ENCODE data around the gene FZR1.
"Not testable (repeated sequence)": the region's sequence is repeated elsewhere in the genome, so short reads cannot be mapped to it uniquely, and the experiment has no call there.

FZR1 gene

GRCh38 chr19:3494559-3494958 is 11.6 kb upstream of the FZR1 start:
- DNase-seq (ENCODE audit: low spot score) = no peak

GRCh38 chr19:3496392-3497273 is 9.5 kb upstream of the FZR1 start:
- DNase-seq (ENCODE audit: low spot score) = no peak

GRCh38 chr19:3497757-3498520 is 8.2 kb upstream of the FZR1 start:
- no peak for DNase-seq (ENCODE audit: low spot score)

GRCh38 chr19:3499738-3500428 is 6.2 kb upstream of the FZR1 start:
- no peak for DNase-seq (ENCODE audit: low spot score)

GRCh38 chr19:3500429-3501101 is 5.5 kb upstream of the FZR1 start, which contains the start of gene DOHH:
TSS of gene DOHH (minus strand) at chr19:3500674. CDS start at chr19:3496814, 3,860 bp downstream.
- DNase-seq (ENCODE audit: low spot score) = peak; percentile 97

GRCh38 chr19:3501780-3502179 is 4.3 kb upstream of the FZR1 start:
- DNase-seq (ENCODE audit: low spot score) = no peak

- DNase-seq (ENCODE audit: low spot score) = no peak
These were observed 3.0 kb upstream of the FZR1 start for GRCh38 chr19:3503036-3503572.

GRCh38 chr19:3504735-3505134 is 1.4 kb upstream of the FZR1 start:
- DNase-seq (ENCODE audit: low spot score) = no peak

GRCh38 chr19:3506384-3507340 is 551 bp downstream of the FZR1 start:
- DNase-seq (ENCODE audit: low spot score) = no peak

GRCh38 chr19:3507371-3508120 is 1.4 kb downstream of the FZR1 start:
- DNase-seq (ENCODE audit: low spot score) = no peak

- DNase-seq (ENCODE audit: low spot score) = not testable (repeated sequence)
These were observed 2.1 kb downstream of the FZR1 start for GRCh38 chr19:3508121-3508661.

GRCh38 chr19:3508771-3509535 is 2.8 kb downstream of the FZR1 start:
- DNase-seq (ENCODE audit: low spot score) = no peak

GRCh38 chr19:3509566-3509989 is 3.5 kb downstream of the FZR1 start:
- no peak for DNase-seq (ENCODE audit: low spot score)

- DNase-seq (ENCODE audit: low spot score) = no peak
These were observed 4.6 kb downstream of the FZR1 start for GRCh38 chr19:3510727-3511126.

- no peak for DNase-seq (ENCODE audit: low spot score)
These were observed 5.6 kb downstream of the FZR1 start for GRCh38 chr19:3511506-3512251.

GRCh38 chr19:3512562-3513228 is 6.6 kb downstream of the FZR1 start:
- DNase-seq (ENCODE audit: low spot score) = no peak

Measured in SK-N-DZ (cell line).